Measurements from ENCODE around the gene SORCS2. TPM values are rescaled to one million over a fixed set of nuclear protein-coding genes. Genes with fewer than 3 reads are reported as not detected.

The SORCS2 gene
- total RNA-seq, 1 donor from 2014 or later: 7.2 TPM

DNA sequence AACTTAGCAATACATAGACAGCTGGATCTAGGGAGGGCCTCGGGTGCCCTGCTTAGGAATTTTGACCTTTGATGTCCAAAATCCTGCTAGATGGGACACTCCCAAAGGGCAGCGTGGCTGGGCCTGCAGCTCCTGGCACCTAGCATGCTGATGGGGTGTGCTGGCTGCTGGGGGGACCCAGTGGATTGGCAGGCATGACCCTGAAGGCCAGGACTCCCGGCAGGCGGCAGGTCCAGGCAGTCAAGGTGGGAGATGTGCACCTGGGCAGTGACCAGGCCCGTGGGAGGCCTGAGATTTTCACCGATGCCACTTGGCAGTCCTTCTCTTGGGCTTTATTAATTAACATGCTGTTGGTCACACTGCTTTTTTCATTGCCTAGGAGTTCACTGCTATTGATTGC is 158.1 kb downstream of the SORCS2 start:
- Histone ChIP-seq H3K27ac (no peak overlapping the region), H3K9me3 (peaks cover 7% of the 10 kb centered on the region), H3K36me3 (no peaks in the 10 kb centered on the region), H3K4me3 (no peak overlapping the region), H3K27me3 (no peaks in the 10 kb centered on the region), H3K4me1 (no peaks in the 10 kb centered on the region)
- no peak for DNase-seq
- no peak for ATAC-seq
- TF ChIP-seq, protein P1, sequence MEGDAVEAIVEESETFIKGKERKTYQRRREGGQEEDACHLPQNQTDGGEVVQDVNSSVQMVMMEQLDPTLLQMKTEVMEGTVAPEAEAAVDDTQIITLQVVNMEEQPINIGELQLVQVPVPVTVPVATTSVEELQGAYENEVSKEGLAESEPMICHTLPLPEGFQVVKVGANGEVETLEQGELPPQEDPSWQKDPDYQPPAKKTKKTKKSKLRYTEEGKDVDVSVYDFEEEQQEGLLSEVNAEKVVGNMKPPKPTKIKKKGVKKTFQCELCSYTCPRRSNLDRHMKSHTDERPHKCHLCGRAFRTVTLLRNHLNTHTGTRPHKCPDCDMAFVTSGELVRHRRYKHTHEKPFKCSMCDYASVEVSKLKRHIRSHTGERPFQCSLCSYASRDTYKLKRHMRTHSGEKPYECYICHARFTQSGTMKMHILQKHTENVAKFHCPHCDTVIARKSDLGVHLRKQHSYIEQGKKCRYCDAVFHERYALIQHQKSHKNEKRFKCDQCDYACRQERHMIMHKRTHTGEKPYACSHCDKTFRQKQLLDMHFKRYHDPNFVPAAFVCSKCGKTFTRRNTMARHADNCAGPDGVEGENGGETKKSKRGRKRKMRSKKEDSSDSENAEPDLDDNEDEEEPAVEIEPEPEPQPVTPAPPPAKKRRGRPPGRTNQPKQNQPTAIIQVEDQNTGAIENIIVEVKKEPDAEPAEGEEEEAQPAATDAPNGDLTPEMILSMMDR (IDR thresholded peaks at IDR 0.05): no peak
- intact Hi-C loops (cut with DNase I): no loop called here

DNA sequence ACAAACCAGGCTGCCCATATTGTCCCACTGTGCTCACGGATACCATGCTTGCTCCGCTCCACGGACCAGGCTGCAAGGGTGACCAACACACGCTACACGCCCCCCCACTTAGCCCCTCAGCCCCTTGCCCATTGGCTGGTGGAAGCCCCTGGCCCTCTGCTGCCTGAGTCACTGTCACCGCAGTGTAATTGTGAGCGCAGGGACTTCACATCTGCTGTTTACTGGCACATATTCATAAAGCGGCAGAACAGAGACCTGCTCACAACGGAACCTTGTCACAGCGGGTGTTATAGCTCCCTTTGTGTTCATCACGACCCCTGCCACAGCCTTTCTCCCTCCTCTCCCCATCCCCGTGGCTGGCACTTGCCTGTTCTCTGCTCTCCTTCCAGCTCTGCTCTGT is 158.7 kb downstream of the SORCS2 start:
- Histone ChIP-seq H3K9me3 (peaks cover 5% of the 10 kb centered on the region), H3K27ac (no peak overlapping the region)
- intact Hi-C loops (cut with DNase I): no loop called here

DNA sequence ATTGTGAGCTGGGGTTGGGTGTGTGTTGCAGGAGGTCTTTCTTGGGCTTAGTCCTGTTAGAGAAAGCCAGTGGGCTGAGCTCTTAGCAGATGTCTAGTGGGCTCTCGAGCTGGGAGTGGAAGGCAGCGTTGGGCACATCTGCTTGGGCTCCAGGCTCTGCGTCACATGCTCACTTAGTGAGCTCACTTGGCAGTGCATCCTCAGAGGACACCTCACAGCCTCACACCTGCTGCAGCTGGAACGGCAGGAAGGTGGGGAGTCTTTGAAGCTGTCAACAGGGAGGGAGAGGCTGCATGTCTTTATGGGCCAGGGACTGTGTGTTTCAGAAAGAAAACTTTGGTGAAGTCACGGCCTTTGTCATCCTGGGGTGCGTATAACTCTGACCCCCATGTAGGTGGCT is 160.1 kb downstream of the SORCS2 start:
- Histone ChIP-seq H3K4me1 (no peaks in the 10 kb centered on the region), H3K27me3 (no peaks in the 10 kb centered on the region), H3K4me3 (no peak overlapping the region), H3K27ac (no peak overlapping the region), H3K36me3 (no peaks in the 10 kb centered on the region), H3K9me3 (no peaks in the 10 kb centered on the region)
- no peak for ATAC-seq
- intact Hi-C loops (cut with DNase I): no loop called here
- TF ChIP-seq, protein P1 (IDR thresholded peaks at IDR 0.05): no peak
- no peak for DNase-seq

More for the DNA sequence above, 158.7 kb downstream of the SORCS2 start:
- H3K4me3 ChIP-seq: no peak overlapping the region
- DNase-seq (no peak), ATAC-seq (no peak)
- H3K4me1 ChIP-seq: no peaks in the 10 kb centered on the region
- H3K27me3 ChIP-seq: no peaks in the 10 kb centered on the region
- TF ChIP-seq, protein P1 (IDR thresholded peaks at IDR 0.05): no peak
- H3K36me3 ChIP-seq: no peaks in the 10 kb centered on the region

DNA sequence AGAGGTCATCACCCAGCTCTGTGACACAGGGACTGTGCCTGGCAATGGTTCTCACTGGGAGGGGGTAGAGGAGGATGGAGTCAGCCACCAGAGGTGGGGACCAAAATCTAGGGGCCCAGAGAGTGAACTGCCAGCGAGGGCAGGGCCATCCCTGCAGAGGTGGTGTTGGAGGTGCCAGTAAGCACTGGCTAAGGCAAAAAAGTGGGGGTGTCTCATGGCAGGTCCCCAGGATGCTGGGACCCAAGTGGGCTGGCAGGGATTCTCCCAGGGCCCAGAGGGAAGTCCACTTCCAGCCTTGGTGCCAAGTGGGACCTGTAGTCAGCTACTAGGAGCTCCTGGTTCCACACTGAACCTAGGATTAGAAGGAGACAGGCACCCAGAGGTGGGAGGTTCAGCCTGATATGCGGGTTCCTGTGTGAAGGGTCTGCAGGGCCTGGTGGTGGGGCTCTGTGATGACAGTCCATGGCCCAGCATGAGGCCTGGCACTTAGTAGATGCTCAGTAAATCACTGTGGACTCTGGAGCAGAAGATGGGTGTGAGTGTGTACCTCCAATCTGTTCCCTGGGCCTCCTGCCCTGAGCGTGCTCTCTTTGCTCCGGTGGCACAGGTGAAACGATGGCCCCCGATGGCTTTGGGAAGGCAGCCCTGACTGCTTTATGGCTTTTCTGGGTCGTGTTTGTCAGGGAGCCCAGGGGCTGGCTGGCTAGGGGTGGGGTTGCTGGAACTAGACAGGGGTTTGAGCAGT is 160.9 kb downstream of the SORCS2 start:
- TF ChIP-seq, protein P1 (IDR thresholded peaks at IDR 0.05): no peak
- ATAC-seq (no peak), DNase-seq (peak; percentile 48)
- Histone ChIP-seq H3K27ac (no peak overlapping the region), H3K4me3 (no peak overlapping the region), H3K27me3 (no peaks in the 10 kb centered on the region), H3K4me1 (no peaks in the 10 kb centered on the region), H3K36me3 (no peaks in the 10 kb centered on the region), H3K9me3 (no peaks in the 10 kb centered on the region)
- intact Hi-C loops (cut with DNase I): no loop called here

DNA sequence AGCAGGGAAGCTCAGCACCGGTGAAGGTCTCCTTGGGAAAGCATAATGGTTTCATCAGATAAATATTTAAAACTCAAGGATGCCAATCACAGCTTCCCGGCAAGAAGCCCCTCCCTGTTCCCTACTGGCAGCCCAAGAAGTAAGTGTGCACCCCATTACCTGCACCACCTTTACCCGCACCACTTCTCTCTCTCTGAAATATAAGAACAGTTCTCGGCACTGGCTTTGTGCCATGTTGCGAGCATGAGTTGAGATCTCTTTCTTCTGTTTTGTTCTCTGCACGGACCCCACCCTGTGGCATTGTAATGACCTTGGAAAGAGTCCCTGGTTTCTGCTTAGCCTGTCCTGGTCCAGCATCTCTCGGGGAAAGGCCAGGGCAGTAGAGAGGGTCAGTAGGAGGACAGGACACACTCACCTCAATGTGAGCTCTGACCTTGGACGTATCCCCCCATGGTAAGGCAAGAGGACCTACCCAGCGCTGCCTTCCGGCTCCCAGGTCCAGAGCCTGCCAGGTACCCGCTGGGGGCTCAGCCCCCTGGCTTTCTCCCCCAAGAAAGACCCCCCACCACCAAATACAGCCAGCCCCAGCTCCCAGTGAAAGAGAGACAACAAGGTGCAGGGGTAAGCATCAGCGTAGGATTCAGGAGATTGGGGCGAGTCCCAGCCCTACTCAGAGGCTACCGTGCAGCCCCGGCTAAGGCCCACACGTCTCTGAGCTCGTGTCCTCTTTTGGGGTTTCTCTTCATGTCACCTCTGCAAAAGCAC is 161.7 kb downstream of the SORCS2 start:
- Histone ChIP-seq H3K9me3 (no peaks in the 10 kb centered on the region), H3K4me1 (no peaks in the 10 kb centered on the region), H3K27me3 (no peaks in the 10 kb centered on the region), H3K27ac (no peak overlapping the region), H3K36me3 (no peaks in the 10 kb centered on the region), H3K4me3 (no peak overlapping the region)
- TF ChIP-seq, protein P1 (IDR thresholded peaks at IDR 0.05): no peak
- DNase-seq (peak; percentile 41), ATAC-seq (no peak)
- intact Hi-C loops (cut with DNase I): no loop called here
